LHCN-M2 (cell line): ENCODE data around the gene HFE. TPM values are rescaled to one million over a fixed set of nuclear protein-coding genes. Genes with fewer than 3 reads are reported as not detected.

ENCODE experiments used
- DNase-seq: peaks from one replicate; pipeline ENCODE4 v3.0.0-alpha.2; 2012; ENCODE audit warnings: low read depth
- total RNA-seq: library from RNA; depleted of rRNA; stranded (reverse); fragments of >200 nt; gene quantifications from 2 replicates; pipeline ENCODE4 v1.2.3, GENCODE V29; 2014; rRNA removed

HFE gene
- total RNA-seq, 1 experiment from 2014 or later: 11.5 TPM

GRCh38 chr6:26133730-26134129, 46.5 kb downstream of the HFE start:
- DNase-seq: no peak

GRCh38 chr6:26136321-26136720, 49.1 kb downstream of the HFE start:
- DNase-seq: no peak

- DNase-seq: no peak
Observed at GRCh38 chr6:26140254-26140966, 53.2 kb downstream of the HFE start.

- no peak for DNase-seq
Observed at GRCh38 chr6:26140967-26141294, 53.7 kb downstream of the HFE start.

- no peak for DNase-seq
Observed at GRCh38 chr6:26141378-26141904, 54.2 kb downstream of the HFE start.

GRCh38 chr6:26142026-26142425, 54.8 kb downstream of the HFE start:
- no peak for DNase-seq

Other genes with a start within 250 kb of the HFE start
- gene SLC17A3, start 213.2 kb upstream of the HFE start, total RNA-seq: not detected in 2 replicates
- not detected in 2 replicates for gene SLC17A2, start 156.7 kb upstream of the HFE start, total RNA-seq
- 9.4 and 12.5 TPM in 2 replicates for gene TRIM38, start 124.6 kb upstream of the HFE start, total RNA-seq